ENCODE measurements around the gene ARHGEF10L.

The ARHGEF10L gene

DNA sequence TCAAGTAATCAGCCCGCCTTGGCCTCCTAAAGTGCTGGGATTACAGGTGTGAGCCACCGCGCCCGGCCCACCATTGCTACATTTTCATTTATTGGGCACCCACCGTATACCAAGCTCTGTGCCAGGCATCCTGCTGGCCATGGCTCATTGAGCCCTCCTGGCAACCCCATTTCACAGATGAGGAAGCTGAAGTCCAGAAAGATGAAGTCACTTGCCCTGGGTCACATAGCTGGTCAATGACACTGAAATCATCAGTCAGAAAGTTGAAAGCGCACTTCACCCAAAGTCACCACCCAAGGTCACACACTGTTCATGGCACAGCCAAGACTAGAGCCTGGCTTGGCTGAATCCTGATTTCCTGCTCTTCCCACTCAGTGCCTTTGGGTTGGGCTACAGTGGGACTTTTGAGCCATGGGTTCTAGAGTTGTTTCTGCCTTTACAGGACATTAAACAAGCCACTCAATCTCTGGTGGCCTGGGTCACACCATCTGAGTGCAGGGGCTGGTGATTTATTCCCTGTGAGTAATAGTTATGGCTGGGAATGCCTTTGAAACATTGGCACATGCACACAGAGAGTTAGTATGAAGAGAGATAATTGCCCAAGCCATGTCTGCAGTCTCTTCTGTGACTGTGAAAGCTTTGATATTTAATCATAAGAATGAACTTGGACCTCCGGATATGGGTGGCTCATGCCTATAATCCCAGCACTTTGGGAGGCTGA, 16.0 kb upstream of the ARHGEF10L start:
- DNase-seq (ENCODE audit: low read depth), result no peak

GRCh38 chr1:17524645-17525044, 14.9 kb upstream of the ARHGEF10L start:
- DNase-seq (ENCODE audit: low read depth), result no peak

DNA sequence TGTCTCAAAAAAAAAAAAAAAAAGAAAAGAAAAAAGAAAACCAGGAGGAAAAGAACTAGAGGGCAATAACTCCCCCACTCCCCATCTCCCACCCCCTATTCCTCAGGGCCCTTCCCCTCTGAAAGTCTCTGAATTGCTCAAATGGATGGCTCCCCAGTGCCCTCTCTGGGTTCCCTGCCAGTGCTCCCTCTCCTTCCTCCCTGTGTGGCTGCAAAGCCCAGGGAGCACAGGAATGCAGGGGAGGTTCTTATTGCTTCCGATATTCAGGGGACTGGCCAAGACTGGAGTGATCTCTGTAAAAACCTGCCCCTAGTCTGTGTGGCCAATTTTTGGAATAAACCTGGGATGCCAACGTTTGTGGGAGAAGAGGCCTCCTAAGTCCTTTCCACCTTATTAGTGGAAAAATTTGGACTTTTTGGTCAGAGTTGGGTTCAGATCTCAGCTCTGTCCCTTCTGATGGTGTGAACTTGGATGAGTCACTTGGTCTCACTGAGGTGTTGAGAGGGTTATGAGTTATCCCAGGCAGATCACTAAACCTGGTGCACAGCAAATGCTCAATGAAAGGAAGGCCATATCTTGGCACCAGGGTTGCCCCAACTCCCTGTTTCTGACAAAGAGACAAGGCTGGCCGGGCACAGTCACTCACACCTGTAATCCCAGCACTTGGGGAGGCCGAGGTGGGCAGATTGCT, 13.4 kb upstream of the ARHGEF10L start:
- no peak for DNase-seq (ENCODE audit: low read depth)

DNA sequence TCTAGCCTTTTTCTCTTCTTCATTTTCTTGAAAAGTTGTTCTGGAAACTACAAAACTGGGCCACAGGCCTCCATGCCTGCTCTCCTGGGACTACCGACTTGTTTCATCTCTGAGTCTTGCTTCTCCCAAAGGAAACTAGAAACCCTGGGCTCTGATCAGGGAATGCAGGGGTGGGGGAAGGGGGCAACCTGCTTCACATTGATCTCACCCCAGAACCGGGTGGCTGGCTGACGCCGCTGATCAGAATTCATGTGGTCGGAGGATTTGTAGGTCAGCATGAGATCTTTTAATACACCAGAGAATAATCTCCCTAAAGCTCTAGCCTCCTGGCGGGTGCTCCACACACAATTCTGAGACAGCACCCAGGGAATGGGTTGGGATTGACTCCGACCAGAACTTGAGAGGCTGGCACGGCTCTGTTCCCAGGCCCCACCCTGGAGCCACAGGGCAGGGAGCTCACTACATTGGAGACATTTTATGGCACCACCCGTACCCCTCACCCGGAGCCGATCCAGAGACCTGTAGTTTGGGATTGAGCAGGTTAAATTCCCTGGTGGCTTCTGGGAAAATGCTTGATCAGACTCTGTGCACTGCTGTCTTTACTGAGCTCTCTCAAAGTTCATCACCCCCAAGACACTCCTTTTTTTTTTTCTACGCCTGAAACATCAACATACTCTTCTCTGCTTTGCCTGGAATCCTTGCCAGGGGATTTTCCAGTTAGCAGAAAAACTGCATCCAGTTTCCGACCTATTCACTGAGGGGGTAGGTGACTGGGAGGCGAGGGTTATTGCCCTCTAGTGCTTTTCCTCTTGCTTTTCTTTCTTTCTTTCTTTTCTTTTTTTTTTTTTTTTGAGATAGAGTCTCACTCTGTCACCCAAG, 12.2 kb upstream of the ARHGEF10L start:
- no peak for DNase-seq (ENCODE audit: low read depth)

DNA sequence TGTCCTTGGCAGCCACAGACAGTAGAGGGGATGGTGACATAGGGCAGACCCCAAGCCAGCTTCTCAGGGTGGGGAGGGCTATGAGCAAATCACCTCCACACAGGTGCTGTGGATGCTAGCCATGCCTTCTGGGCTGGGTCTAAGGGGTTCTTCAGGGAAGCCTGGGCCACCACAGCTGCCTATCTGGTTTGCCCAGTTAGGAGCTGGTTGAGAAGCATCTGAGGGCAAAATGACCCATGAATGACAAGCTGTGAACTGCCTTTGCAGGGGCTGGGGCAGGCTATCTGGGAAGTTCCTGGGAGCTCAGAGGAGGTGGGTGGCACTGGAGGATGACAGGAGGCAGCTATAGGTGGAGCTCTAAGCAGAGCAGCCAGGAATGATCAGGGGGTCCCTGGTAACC, 10.1 kb upstream of the ARHGEF10L start:
- no peak for DNase-seq (ENCODE audit: low read depth)

GRCh38 chr1:17531343-17531681, 8.2 kb upstream of the ARHGEF10L start:
- no peak for DNase-seq (ENCODE audit: low read depth)

DNA sequence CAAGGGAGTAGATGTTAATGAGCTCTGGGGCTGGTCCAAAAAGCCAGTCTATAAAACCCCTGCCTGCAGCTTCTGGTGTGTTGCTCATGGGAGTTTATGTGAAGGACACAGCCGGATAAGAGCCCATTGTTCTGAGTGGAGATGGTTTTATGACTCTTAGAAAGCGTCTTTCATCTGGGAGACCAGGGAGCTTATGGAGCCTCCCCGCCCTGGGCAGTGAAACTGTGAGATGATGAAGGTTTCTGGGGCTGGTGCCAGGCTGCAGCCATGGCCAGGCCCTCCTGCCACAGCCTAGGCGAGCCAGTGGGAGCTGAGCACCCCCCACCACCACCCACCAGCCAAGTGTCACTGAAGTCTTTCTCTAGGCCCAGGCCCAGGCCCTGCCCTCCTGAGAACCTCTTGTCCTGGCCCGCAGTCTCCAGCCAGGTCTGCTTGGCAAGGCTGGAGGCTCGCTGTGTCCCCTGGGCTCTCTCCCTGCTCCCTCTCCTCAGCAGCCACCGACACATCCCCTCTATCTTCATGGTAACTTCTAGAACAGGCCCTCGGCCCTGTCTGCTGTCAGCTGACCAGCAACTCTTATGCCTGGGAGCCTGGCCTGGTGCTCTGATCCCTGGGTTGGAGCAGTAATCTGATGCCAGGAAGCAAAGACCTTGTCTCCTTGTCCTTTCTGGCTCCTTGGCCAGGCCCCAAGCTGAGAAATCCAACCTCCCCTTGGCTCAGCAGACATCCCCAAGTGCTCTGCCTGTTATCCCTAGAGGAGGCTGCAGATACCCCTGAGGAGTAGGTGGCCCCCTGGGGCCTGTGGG, 7.6 kb upstream of the ARHGEF10L start:
- no peak for DNase-seq (ENCODE audit: low read depth)

DNA sequence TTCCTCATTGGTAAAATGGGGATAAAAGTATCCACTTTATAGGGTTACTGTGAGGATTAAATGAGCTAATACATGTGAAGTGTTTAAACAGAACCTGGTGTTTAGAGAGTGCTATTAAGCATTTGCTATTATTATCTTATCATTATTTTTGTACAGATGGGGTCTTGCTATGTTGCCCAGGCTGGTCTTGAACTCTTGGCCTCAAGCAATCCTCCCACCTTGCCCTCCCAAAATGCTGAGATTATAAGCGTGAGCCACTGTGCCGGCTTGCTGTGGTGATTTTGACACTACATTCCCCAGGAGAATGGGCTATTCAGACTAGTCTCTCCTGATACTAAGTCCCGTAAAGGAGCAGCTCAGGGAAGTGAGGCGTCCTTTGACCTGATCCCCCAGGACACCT, 6.3 kb upstream of the ARHGEF10L start:
- DNase-seq (ENCODE audit: low read depth), result no peak

DNA sequence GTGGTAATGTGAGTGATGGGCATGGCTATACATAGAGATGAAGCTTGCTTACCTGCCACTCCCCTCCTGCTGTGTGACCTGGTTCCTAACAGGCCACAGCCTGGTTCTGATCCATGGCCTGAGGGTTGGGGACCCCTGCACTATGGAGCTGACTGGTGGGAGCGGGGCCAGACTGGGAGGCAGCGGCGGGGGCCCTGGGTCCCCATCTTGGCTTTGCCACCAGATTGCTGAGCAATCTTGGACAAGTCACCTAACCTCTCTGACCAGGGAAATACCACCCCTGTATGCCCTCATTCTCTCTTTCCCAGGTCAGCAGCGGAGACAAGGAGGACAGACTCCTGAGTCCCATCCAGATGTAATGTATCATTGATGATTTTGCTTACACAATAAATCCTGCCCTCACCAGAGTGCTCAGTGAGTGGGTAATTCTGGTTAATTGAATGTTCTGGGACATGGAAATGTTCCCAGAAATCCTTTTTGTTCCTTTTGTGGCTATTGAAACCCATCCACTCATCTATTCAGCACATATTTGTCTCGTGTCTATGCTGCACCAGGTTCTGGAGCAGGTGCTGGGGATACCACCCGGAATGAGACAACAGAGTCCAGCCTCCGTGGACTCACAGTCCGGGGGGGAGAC, 4.1 kb upstream of the ARHGEF10L start:
- no peak for DNase-seq (ENCODE audit: low read depth)

- no peak for DNase-seq (ENCODE audit: low read depth)
These were observed 1.5 kb upstream of the ARHGEF10L start for GRCh38 chr1:17538010-17538409.

GRCh38 chr1:17538428-17539117, 925 bp upstream of the ARHGEF10L start:
- DNase-seq (ENCODE audit: low read depth), result no peak

DNA sequence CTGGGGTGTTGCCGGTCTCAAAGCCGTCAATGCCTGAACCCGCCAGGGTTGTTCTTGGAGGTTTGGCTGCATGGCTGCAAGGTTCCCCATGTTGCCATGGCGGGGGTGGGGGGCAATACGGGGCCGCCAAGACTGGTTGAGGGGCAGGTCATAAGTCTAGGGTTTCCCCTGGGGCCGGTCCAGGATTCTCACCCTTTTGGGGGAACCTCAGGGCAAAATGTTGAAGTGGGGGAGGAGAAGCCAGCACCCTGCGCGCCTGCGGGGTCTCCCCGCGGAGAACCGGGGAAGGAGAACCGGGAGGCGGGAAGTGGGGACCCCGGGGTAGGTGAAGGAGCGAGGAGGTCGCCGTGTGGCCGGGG, 401 bp upstream of the ARHGEF10L start:
- no peak for DNase-seq (ENCODE audit: low read depth)

- no peak for DNase-seq (ENCODE audit: low read depth)
These were observed 930 bp downstream of the ARHGEF10L start for GRCh38 chr1:17540255-17541001.

DNA sequence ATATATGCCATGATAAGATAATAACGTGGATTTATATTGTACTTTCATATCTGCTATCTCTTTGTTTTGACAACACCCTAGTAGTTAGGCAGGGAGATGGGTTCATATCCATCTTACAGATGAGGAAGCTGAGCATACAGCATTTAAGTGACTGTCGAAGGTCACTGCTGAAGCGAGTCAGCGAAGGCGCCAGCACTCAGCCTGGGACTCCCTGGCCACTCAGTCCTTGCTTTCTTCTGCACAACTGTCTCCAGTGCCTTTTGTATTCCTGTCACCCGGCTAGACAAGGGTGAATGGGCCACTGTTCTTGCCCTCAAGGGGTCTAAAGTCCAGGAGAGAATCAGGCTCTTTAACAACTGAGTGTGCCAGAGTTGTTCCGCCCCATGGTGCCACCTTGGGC, 3.1 kb downstream of the ARHGEF10L start:
- DNase-seq (ENCODE audit: low read depth), result no peak

- DNase-seq (ENCODE audit: low read depth), result no peak
These were observed 5.4 kb downstream of the ARHGEF10L start for GRCh38 chr1:17544776-17545350.

DNA sequence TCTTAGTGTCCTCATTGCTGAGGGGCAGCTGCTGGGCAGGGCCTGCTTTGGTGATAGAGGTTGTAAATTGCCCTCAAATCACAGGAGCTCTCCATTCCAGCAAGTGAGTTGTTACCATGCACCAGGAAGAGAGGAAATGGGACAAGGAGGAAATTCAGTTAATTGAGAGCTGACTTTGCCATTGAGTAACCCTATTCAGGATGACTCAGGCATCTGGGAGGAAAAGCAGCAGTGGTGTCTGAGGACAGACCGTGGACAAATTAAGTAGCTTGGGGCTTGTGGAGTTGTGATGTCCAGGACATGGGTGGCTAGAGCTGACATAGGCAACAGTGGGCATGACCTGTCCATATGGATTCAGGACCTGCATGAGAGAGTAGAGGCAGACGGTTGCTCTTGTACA, 5.9 kb downstream of the ARHGEF10L start:
- no peak for DNase-seq (ENCODE audit: low read depth)

DNA sequence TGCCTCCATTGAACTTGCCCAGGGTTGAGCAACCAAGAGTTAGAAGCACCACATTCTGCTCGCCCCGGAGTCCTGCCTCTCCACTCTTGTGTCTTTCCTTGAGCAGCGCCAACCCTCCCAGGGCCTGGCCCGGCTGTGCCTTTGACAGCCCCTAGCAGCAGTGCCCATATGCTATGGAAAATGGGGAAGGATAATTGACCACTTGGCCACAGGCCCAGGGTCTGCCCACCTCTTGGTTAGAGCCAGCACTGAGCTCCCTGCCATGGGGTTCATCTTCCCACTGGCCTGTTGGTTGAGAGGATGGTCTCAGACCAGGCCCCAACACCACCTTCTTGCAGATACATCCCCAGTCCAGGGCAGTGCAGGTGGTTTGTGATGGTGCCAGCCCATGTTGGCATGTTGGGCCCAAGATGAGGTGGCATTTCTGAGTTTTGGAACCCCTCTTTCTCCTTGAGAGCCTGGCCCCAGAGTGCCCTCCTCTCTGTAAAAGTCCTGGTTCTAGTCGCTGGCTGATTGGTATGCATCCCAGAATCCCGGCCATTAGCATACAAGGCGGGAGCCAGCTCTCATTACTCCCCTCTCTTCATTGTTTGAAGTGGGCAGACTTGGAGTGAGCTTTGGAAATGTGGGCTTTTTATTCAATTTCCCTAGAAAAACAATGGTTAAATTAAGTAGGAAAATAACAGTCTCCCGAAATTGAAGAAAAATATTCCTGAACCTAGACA, 7.6 kb downstream of the ARHGEF10L start:
- DNase-seq (ENCODE audit: low read depth), result no peak

DNA sequence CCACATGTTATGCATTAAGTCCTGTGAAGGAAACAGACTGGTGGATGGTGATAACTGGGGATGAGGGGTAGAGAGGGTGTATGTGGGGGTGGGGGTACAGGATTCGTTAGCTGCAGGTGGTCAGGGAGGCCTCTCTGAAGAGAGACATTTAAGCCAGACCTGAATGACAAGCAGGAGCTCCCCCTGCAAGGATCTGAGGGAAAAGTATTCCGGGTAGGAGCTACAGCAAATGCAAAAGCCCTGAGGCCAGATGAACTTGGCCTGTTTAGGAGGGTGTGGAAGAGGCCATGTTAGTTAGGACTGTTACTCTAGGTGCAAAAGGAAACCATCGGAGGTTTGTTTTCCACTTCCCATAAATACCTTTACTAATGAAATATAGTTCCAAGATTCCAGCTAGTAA, 9.9 kb downstream of the ARHGEF10L start:
- no peak for DNase-seq (ENCODE audit: low read depth)
